ENCODE data around the gene DENND2D.

DNA sequence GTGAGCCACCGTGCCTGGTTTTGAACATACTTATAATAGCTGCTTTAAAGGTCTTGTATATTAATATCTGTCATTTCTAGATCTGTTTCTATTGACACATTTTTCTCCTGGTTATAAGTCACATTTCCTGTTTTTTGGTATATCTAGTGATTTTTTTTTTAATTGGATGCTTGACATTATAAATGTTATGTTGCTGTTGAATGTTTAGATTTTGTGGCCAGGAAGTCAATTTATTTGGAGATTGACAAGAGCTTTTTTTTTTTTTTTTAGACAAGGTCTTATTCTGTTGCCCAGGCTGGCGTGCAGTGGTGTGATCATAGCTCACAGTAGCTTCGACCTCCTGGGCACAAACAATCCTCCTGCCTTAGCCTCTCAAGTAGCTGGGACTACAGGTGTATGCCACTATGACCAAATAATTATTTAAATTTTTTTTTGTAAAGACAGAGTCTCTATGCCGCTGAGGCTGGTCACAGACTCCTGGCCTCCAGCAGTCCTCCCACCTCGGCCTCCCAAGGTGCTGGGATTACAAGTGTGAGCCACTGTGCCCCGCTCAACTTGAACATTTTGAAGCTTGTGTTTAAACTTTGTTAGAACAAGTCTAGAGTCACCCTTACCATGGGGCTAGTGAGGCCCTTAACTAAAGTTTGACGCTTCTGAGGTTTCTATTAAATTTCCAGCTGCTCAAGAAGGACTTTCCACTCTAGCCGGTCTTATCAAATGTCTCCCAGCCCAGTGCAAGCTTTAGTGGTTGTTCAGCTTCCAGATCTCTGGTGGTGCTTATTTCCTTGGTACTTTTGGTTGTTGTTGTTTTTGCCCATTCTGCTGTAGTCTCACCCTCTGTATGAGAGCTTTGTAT is 18.5 kb upstream of the DENND2D start:
- TF ChIP-seq POLR2AphosphoS5 (IDR thresholded peaks at IDR 0.05; ENCODE audit: insufficient read depth, low read depth, low read length) (no peak), GATA2 (IDR thresholded peaks at IDR 0.05; ENCODE audit: insufficient read depth, insufficient read length, low read depth, low read length) (no peak), EZH2 (IDR thresholded peaks at IDR 0.05; ENCODE audit: borderline replicate concordance, low read depth, low read length, severe bottlenecking) (no peak), POLR2A (IDR thresholded peaks at IDR 0.05; ENCODE audit: low read depth, low read length) (no peak), JUN (IDR thresholded peaks at IDR 0.05; ENCODE audit: borderline replicate concordance, insufficient read depth, insufficient read length, low read depth) (no peak), MYC (IDR thresholded peaks at IDR 0.05; ENCODE audit: low read depth, low read length) (no peak)
- TF ChIP-seq, protein P1, sequence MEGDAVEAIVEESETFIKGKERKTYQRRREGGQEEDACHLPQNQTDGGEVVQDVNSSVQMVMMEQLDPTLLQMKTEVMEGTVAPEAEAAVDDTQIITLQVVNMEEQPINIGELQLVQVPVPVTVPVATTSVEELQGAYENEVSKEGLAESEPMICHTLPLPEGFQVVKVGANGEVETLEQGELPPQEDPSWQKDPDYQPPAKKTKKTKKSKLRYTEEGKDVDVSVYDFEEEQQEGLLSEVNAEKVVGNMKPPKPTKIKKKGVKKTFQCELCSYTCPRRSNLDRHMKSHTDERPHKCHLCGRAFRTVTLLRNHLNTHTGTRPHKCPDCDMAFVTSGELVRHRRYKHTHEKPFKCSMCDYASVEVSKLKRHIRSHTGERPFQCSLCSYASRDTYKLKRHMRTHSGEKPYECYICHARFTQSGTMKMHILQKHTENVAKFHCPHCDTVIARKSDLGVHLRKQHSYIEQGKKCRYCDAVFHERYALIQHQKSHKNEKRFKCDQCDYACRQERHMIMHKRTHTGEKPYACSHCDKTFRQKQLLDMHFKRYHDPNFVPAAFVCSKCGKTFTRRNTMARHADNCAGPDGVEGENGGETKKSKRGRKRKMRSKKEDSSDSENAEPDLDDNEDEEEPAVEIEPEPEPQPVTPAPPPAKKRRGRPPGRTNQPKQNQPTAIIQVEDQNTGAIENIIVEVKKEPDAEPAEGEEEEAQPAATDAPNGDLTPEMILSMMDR (IDR thresholded peaks at IDR 0.05; ENCODE audit: extremely low read depth in 1 of 2, insufficient read depth in 1 of 2, low read depth in 1 of 2, low read length in 2 of 2), result no peak
- TF ChIP-seq, protein P2, sequence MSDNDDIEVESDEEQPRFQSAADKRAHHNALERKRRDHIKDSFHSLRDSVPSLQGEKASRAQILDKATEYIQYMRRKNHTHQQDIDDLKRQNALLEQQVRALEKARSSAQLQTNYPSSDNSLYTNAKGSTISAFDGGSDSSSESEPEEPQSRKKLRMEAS (IDR thresholded peaks at IDR 0.05; ENCODE audit: insufficient read depth, insufficient read length), result no peak

Data from endothelial cell of umbilical vein (primary cell).